Astrocyte (in vitro differentiated cells and primary cell): ENCODE data around the gene BAZ1B. TPM values are rescaled to one million over a fixed set of nuclear protein-coding genes. Genes with fewer than 3 reads are reported as not detected.

Experiments
- DNase-seq: peaks from one replicate; pipeline ENCODE4 v3.0.0-alpha.2; 2010; ENCODE audit warnings: low read depth
- FAIRE-seq: peaks from 2 replicates; lab custom pipeline; 2011; peaks lifted over from hg19 to GRCh38; lab: Jason Lieb, UNC
- H2AFZ ChIP-seq: 2 replicates; pipeline ENCODE4 v1.6.0; 2012; ENCODE audit warnings: low read depth, low read length, inconsistent platforms
- H3K27ac ChIP-seq: 2 replicates; pipeline ENCODE4 v1.5.1; 2011; ENCODE audit warnings: low read depth, low read length, inconsistent platforms
- H3K27me3 ChIP-seq: 2 replicates; pipeline ENCODE4 v1.6.0; 2011; ENCODE audit warnings: low read length, inconsistent platforms; ENCODE audit not compliant: insufficient read depth
- H3K36me3 ChIP-seq: 2 replicates; pipeline ENCODE4 v1.5.1; 2011; ENCODE audit warnings: low read length, inconsistent platforms; ENCODE audit not compliant: insufficient read depth
- H3K4me1 ChIP-seq: 2 replicates; pipeline ENCODE4 v1.5.1; 2011; ENCODE audit warnings: low read length, inconsistent platforms; ENCODE audit not compliant: insufficient read depth
- H3K4me2 ChIP-seq: 2 replicates; pipeline ENCODE4 v1.6.0; 2012; ENCODE audit warnings: low read length, inconsistent platforms
- H3K4me3 ChIP-seq: 2 replicates; pipeline ENCODE4 v1.5.1; 2011; ENCODE audit warnings: low read depth, mild to moderate bottlenecking, low read length, inconsistent platforms; ENCODE audit not compliant: insufficient read depth
- H3K79me2 ChIP-seq: 2 replicates; pipeline ENCODE4 v1.6.0; 2012; ENCODE audit warnings: mild to moderate bottlenecking, low read length, inconsistent platforms; ENCODE audit not compliant: insufficient read depth
- H3K9ac ChIP-seq: 2 replicates; pipeline ENCODE4 v1.6.0; 2012; ENCODE audit warnings: mild to moderate bottlenecking, low read length, inconsistent platforms
- H3K9me3 ChIP-seq: 2 replicates; pipeline ENCODE4 v1.5.1; 2012; ENCODE audit warnings: low read depth, mild to moderate bottlenecking, low read length, inconsistent platforms; ENCODE audit not compliant: insufficient read depth
- H4K20me1 ChIP-seq: 2 replicates; pipeline ENCODE4 v1.6.0; 2012; ENCODE audit warnings: low read length, inconsistent platforms; ENCODE audit not compliant: insufficient read depth
- H3K27ac Mint-ChIP-seq: one replicate; pipeline ENCODE4 v1.8.0; 2021; ENCODE audit warnings: mild to moderate bottlenecking, mixed read lengths; ENCODE audit not compliant: unreplicated experiment
- H3K27me3 Mint-ChIP-seq: one replicate; pipeline ENCODE4 v1.8.0; 2021; ENCODE audit warnings: low read depth, mixed read lengths; ENCODE audit not compliant: unreplicated experiment
- H3K36me3 Mint-ChIP-seq: one replicate; pipeline ENCODE4 v1.8.0; 2021; ENCODE audit warnings: low read depth, mixed read lengths; ENCODE audit not compliant: unreplicated experiment
- H3K4me1 Mint-ChIP-seq: one replicate; pipeline ENCODE4 v1.8.0; 2021; ENCODE audit warnings: low read depth, mixed read lengths; ENCODE audit not compliant: unreplicated experiment
- H3K4me3 Mint-ChIP-seq: one replicate; pipeline ENCODE4 v1.8.0; 2021; ENCODE audit warnings: mild to moderate bottlenecking, moderate library complexity, mixed read lengths; ENCODE audit not compliant: unreplicated experiment
- H3K9me3 Mint-ChIP-seq: one replicate; pipeline ENCODE4 v1.8.0; 2021; ENCODE audit warnings: mild to moderate bottlenecking, mixed read lengths; ENCODE audit not compliant: unreplicated experiment
- CTCF ChIP-seq: IDR thresholded peaks from 2 replicates; pipeline ENCODE4 v1.5.1; 2011; ENCODE audit warnings: low read depth, mild to moderate bottlenecking, inconsistent platforms, low read length, moderate library complexity; ENCODE audit not compliant: insufficient read depth
- EZH2 ChIP-seq: IDR thresholded peaks from 2 replicates; pipeline ENCODE4 v1.6.1; 2012; ENCODE audit warnings: mild to moderate bottlenecking, low read length, inconsistent platforms; ENCODE audit not compliant: insufficient read depth
- total RNA-seq: library from RNA; stranded (reverse); gene quantifications from 2 replicates; pipeline ENCODE4 v1.2.1, GENCODE V29; 2021

Gene BAZ1B
- total RNA-seq, 1 donor from 2014 or later = 62.5 TPM

DNA sequence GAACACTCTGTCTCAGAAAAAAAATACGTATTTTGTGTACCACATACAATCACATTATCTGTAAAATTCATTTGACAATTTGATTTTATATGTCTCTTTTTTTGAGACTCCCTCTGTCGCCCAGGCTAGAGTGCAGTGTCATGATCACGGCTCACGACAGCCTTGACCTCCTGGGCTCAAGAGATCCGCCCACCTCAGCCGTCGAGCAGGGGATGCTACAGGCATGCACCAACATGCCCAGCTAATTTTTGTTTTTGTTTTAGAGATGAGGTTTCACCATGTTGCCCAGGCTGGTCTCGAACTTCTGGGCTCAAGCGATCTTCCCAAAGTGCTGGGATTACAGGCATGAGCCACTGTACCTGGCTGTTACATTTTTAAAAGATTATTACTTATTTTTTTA is 11.6 kb upstream of the BAZ1B start:
- Mint-ChIP-seq H3K27me3 (no peaks in the 10 kb centered on the region), H3K9me3 (no peaks in the 10 kb centered on the region), H3K4me1 (no peaks in the 10 kb centered on the region), H3K27ac (no peak overlapping the region), H3K36me3 (peaks cover 19% of the 10 kb centered on the region), H3K4me3 (no peak overlapping the region)
- Histone ChIP-seq H3K27ac (no peak overlapping the region), H3K4me1 (no peaks in the 10 kb centered on the region), H3K79me2 (no peaks in the 10 kb centered on the region), H3K4me2 (no peak overlapping the region), H3K4me3 (no peak overlapping the region), H3K36me3 (peaks cover 14% of the 10 kb centered on the region), H2AFZ (no peak overlapping the region), H3K27me3 (no peaks in the 10 kb centered on the region), H3K9me3 (no peaks in the 10 kb centered on the region), H4K20me1 (peaks cover 7% of the 10 kb centered on the region), H3K9ac (no peak overlapping the region)
- DNase-seq = no peak
- no peak for FAIRE-seq
- TF ChIP-seq CTCF = no peak
- TF ChIP-seq EZH2 = no peak

- Histone ChIP-seq H3K9ac (no peak overlapping the region), H4K20me1 (no peaks in the 10 kb centered on the region), H3K27ac (no peak overlapping the region), H3K4me2 (no peak overlapping the region), H3K4me1 (peaks cover 4% of the 10 kb centered on the region), H3K79me2 (no peaks in the 10 kb centered on the region), H3K9me3 (no peaks in the 10 kb centered on the region), H3K36me3 (peaks cover 7% of the 10 kb centered on the region), H3K27me3 (no peaks in the 10 kb centered on the region), H2AFZ (no peak overlapping the region), H3K4me3 (no peak overlapping the region)
- Mint-ChIP-seq H3K9me3 (no peaks in the 10 kb centered on the region), H3K4me1 (peaks cover under 1% of the 10 kb centered on the region), H3K36me3 (peaks cover 12% of the 10 kb centered on the region), H3K27me3 (no peaks in the 10 kb centered on the region), H3K27ac (peak overlapping the region; percentile 77), H3K4me3 (no peak overlapping the region)
- TF ChIP-seq CTCF (no peak), EZH2 (no peak)
- no peak for DNase-seq
- no peak for FAIRE-seq
Measured at GRCh38 chr7:73532224-73532623, 10.1 kb upstream of the BAZ1B start.

- Mint-ChIP-seq H3K27ac (no peak overlapping the region), H3K27me3 (no peaks in the 10 kb centered on the region), H3K4me1 (peaks cover 3% of the 10 kb centered on the region), H3K36me3 (peaks cover 4% of the 10 kb centered on the region), H3K4me3 (no peak overlapping the region), H3K9me3 (no peaks in the 10 kb centered on the region)
- no peaks in the 10 kb centered on the region for H3K9me3 ChIP-seq
- DNase-seq (no peak), FAIRE-seq (no peak)
- H3K27ac ChIP-seq = no peak overlapping the region
- H3K36me3 ChIP-seq = peaks cover 7% of the 10 kb centered on the region
- H3K4me2 ChIP-seq = no peak overlapping the region
- H4K20me1 ChIP-seq = no peaks in the 10 kb centered on the region
- H3K4me3 ChIP-seq = no peak overlapping the region
- H3K9ac ChIP-seq = no peak overlapping the region
- no peaks in the 10 kb centered on the region for H3K27me3 ChIP-seq
- peaks cover 4% of the 10 kb centered on the region for H3K4me1 ChIP-seq
- no peaks in the 10 kb centered on the region for H3K79me2 ChIP-seq
- TF ChIP-seq CTCF (no peak), EZH2 (no peak)
- no peak overlapping the region for H2AFZ ChIP-seq
Measured at GRCh38 chr7:73530800-73531199, 8.7 kb upstream of the BAZ1B start.
